ENCODE results near the gene WDR5.

The WDR5 gene

GRCh38 chr9:134132208-134132870, 3.5 kb upstream of the WDR5 start:
- DNase-seq (ENCODE audit: low read depth), result no peak

- DNase-seq (ENCODE audit: low read depth), result no peak
These were observed 936 bp upstream of the WDR5 start for GRCh38 chr9:134134949-134135342.

GRCh38 chr9:134136118-134136995, 475 bp downstream of the WDR5 start:
- no peak for DNase-seq (ENCODE audit: low read depth)

GRCh38 chr9:134136996-134137299, 1.1 kb downstream of the WDR5 start:
- DNase-seq (ENCODE audit: low read depth), result no peak

GRCh38 chr9:134138292-134138691, 2.4 kb downstream of the WDR5 start:
- DNase-seq (ENCODE audit: low read depth), result no peak

DNA sequence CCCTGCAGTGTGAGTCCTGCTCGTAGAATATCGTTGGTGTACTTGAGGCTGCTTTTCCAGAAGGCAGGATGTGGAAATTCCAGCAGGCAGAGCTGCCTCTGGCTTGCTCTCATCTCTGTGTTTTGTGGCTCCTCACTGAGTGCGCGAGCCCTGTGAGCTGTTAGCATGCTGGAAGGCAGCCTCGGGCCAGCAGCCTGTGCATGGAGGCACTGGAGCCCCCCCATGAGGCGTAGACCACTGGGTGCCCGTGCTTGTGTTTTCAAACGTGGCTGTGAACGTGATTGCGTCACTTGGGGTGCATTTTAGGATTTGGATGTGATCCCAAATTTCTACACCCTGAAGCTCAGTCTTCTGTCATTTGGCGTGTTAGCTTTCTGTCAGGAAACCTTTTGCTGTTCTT, 3.2 kb downstream of the WDR5 start:
- no peak for DNase-seq (ENCODE audit: low read depth)

DNA sequence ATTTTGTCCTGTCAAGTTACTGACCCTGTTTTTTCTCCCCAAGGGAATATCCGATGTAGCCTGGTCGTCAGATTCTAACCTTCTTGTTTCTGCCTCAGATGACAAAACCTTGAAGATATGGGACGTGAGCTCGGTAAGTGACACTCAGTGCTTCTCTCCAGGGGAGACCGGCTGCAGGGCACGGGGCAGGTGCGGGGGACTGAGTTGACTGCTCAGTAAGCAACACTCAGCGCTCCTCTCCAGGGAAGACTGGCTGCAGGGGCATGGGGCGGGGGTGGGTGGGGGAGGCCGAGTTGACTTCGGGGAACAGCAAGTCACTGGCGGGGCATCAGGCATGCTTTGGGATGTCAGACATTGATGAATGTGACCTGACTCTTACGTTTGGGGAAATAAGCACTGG, 6.0 kb downstream of the WDR5 start:
- no peak for DNase-seq (ENCODE audit: low read depth)

- no peak for DNase-seq (ENCODE audit: low read depth)
These were observed 8.9 kb downstream of the WDR5 start for GRCh38 chr9:134144801-134145200.

DNA sequence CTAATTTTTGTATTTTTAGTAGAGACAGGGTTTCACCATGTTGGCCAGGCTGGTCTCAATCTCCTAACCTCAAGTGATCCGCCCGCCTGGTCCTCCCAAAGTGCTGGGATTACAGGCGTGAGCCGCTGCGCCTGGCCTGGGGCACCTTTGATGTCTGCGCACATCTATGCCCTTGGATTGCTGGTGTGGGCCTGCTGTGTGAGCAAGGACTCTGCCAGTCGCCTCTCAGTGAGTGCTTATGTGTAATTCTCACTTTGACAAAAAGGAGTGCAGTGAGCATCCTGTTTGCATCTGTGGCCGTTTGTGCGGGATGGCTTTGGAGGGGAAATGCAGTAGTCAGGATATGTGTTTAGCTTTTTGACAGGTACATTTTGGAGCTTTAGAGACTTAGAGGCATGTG, 9.4 kb downstream of the WDR5 start:
- no peak for DNase-seq (ENCODE audit: low read depth)

GRCh38 chr9:134146774-134147493, 11.1 kb downstream of the WDR5 start:
- no peak for DNase-seq (ENCODE audit: low read depth)

DNA sequence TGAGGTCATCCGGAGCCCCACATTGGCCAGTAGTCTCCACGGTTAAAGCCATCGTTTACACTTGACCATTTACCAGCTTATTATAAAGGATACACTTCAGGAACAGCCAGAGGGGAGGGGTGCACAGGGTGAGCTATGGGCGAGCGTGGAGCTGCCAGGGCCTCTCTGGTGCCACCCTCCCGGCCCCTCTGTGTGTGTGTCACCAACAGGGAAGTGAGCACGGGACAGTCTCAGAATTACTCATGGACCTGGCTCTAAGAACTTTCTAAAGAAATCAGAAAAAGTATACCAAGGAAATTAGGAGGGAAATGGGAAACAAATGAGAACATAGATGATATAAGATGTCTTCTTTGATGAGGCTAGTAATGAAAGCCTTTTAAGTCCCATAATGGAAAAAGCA, 13.5 kb downstream of the WDR5 start:
- no peak for DNase-seq (ENCODE audit: low read depth)

- no peak for DNase-seq (ENCODE audit: low read depth)
These were observed 14.8 kb downstream of the WDR5 start for GRCh38 chr9:134150557-134151214.

DNA sequence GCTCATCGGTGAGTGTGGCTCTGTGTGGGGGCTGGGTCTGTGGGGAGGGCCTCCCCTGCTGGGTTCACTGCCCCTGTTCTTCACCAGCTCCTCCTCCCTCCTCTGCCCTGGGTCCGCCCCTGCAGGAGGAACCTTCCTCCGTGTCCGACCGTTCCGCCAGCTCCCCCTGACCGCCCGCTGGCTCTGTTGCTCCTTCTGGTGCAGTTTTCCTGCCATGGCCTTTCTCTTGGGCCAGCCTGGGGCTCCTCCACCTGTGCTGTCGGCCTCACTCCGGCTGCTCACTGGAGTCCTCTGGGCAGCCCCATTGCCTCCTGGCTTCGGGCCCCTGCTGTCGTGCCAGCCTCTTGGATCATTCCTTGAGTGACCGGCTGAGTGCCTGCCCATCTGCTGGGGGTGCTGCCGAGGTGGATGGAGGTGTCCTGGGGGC, 16.2 kb downstream of the WDR5 start:
- no peak for DNase-seq (ENCODE audit: low read depth)

DNA sequence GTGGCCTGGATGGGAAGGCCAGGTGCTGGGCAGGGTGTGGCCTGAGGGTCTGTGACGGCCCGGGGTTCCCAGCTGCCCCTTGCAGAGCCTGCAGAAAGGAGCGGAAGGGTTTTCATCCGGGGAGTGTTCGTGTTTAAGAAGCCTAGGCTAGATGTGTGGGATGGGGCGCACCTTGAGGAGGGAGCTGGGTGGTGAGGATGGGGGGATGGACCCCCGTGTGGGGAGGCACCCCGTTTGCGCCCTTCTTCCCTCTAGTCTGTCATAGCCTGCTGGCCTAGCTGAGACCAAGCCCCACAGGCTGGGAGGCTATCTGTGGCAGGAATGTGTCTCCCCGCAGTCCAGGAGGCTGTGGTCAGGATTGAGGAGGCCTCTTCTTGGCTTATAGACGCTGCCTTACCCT, 16.6 kb downstream of the WDR5 start:
- DNase-seq (ENCODE audit: low read depth), result no peak

- DNase-seq (ENCODE audit: low read depth), result no peak
These were observed 17.6 kb downstream of the WDR5 start for GRCh38 chr9:134153450-134153849.

DNA sequence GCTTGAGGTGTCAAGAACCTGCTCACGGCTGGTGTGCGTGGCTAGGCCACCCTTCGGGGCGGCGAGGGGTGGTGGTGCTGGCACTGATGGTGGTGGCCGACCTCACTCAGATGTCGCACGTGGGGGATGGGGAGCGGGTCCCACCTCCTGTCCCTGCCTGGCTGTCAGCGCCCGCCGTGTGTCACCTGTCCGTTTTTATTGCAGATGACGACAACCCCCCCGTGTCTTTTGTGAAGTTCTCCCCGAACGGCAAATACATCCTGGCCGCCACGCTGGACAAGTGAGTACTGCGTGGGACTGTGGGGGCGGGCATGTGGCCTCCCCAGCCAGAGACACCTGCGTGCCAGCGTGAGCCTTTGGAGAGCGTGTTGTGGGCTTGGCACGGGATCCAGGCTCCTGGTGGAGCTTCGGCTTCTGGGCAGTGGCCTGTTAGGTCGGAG, 18.4 kb downstream of the WDR5 start:
- no peak for DNase-seq (ENCODE audit: low read depth)

DNA sequence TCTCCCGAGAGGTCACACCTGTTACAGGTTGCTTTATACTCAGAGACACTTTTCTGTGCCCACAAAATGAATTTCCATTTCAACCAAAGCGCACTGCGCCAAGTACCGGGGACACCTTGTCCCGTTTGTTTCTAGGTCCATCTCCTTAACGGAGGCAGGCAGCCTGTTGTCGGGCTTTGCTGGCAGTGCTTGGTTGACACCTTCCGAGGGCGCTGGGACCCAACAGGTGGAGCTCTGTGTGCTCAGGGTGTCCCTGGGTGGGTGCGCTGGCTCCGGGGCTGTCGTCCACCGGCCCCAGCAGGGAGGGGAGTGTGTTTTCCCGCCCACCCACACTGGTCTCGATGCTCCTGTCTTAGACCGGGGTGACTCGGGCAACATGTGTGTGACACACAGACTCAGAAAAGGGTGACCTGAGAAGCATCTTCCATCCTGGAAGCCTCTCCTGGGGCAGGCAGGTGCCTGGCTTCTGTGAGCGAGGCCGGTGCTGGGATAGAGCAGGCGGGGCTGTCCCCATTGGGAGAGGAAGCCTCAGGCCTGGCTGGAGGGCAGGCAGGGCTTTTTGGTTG, 20.0 kb downstream of the WDR5 start:
- DNase-seq (ENCODE audit: low read depth), result no peak

DNA sequence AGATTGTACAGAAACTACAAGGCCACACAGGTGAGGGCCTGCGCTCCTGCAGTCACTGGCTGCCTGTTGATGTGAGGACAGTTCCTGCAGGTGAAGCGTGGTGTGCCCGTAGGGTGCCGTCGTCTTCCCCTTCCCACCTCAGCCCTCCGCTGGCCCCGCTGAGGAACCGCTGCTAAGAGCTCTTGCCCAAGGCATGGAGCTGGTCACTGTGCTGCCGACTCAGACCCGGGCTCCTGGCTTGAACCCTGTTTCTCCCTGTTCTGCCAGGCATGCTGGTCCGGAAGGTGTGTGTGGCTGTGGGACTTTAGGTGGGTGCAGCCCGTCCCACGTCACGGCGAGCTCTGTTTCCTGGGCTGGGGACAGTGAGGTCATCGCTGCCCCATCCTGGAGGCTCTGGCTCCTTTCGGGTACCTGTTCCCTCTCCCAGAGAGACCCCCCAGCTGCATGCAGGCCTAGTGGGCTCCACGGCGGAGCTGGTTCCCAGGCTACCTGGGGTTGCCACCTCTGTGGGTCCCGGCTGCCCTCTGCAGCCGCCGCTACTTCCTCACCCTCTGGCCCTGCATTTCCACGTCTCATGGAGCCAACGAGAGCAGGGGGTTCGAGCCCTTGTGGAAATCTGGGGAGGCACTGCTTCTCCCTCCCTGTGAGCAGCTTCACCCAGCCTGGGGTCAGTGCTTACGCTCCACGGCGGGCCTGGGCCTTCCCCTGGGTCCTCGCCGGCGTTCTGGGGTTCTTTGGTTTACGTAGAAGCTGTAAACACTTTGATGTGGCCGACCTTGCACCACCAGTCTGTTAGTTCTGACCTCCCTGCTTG, 20.9 kb downstream of the WDR5 start:
- DNase-seq (ENCODE audit: low read depth), result no peak

DNA sequence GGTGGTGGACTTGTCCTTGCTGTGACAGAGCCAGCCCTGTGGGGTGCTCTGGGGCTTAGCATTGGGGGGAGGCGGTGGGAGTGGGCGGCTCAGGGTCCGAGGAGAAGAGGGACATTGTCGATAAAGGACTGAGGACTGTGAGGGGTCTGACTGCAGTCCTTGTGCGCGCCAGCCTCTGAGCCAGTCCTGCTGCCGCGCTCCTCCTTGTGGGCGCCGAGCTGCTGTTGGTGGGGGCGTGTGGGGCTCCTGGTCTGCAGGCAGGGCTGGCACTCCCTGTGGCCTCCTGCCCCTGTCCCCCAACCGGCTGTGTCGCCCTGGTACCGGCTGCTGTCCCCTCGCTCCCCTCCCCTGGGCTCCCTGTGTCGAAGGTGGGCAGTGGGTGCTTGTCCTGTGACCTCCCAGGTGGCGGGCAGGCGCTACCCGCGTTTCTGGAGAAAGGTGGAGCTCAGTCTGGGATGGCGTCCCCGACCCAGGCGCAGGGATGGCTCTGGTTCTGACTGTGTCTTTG, 21.6 kb downstream of the WDR5 start:
- no peak for DNase-seq (ENCODE audit: low read depth)

DNA sequence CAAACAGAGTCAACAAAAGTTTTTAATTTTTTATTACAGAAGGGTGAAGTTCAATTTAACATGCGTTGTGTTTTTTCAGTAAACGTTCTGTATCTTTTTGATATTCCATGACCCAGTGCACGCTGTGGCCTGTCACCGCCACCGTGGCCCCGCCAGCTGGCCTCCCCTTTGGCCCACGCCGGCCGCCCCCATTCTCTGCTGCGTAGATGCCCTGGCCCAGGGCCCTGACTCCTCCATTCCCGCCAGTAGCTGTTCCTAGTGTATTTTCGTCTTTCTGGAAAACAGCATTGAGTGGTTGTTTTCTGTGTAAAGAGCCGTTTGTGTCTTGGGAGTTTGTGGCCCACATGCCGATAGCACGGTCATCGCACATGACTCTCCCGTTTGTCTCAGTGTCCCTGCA, 22.4 kb downstream of the WDR5 start:
- no peak for DNase-seq (ENCODE audit: low read depth)

- DNase-seq (ENCODE audit: low read depth), result no peak
These were observed 23.0 kb downstream of the WDR5 start for GRCh38 chr9:134158753-134159392.
